Parathyroid adenoma (tissue), 2 donors: Measurements from ENCODE around the gene SH3GL3.

Source experiments
- H2AFZ ChIP-seq: fragments of 300-600 bp; sonication (generic); one replicate; pipeline ENCODE4 v1.7.0; 2017; ENCODE audit warnings: antibody characterized with exemption, mild to moderate bottlenecking
- H3K27ac ChIP-seq: fragments of 300-600 bp; sonication (generic); one replicate; pipeline ENCODE4 v1.7.0; 2017
- H3K27me3 ChIP-seq: fragments of 300-600 bp; sonication (generic); one replicate; pipeline ENCODE4 v1.7.0; 2017; ENCODE audit warnings: low read length; ENCODE audit not compliant: control insufficient read depth, insufficient read depth
- H3K36me3 ChIP-seq: fragments of 300-600 bp; sonication (generic); one replicate; pipeline ENCODE4 v1.7.0; 2017; ENCODE audit warnings: low read length; ENCODE audit not compliant: control insufficient read depth, insufficient read depth
- H3K4me1 ChIP-seq: fragments of 300-600 bp; sonication (generic); one replicate; pipeline ENCODE4 v1.7.0; 2017; ENCODE audit warnings: control low read depth
- H3K4me2 ChIP-seq: fragments of 300-600 bp; sonication (generic); one replicate; pipeline ENCODE4 v1.7.0; 2017; ENCODE audit warnings: low read length
- H3K4me3 ChIP-seq: fragments of 300-600 bp; sonication (generic); one replicate; pipeline ENCODE4 v1.7.0; 2017; ENCODE audit warnings: low read depth, low read length
- H3K79me2 ChIP-seq: fragments of 300-600 bp; sonication (generic); one replicate; pipeline ENCODE4 v1.7.0; 2017; ENCODE audit warnings: control low read depth
- H3K9ac ChIP-seq: fragments of 300-600 bp; sonication (generic); one replicate; pipeline ENCODE4 v1.7.0; 2017; ENCODE audit warnings: mild to moderate bottlenecking
- H3K9me3 ChIP-seq: fragments of 300-600 bp; sonication (generic); one replicate; pipeline ENCODE4 v1.7.0; 2017; ENCODE audit warnings: low read length; ENCODE audit not compliant: control insufficient read depth
- TF ChIP-seq, protein P1 (sequence below): fragments of 300-600 bp; sonication (generic); IDR thresholded peaks from one replicate; pipeline ENCODE4 v1.7.0; 2017; ENCODE audit warnings: antibody characterized with exemption, mild to moderate bottlenecking
- donor health status: primary hyperparathyroidism.

Gene SH3GL3

DNA sequence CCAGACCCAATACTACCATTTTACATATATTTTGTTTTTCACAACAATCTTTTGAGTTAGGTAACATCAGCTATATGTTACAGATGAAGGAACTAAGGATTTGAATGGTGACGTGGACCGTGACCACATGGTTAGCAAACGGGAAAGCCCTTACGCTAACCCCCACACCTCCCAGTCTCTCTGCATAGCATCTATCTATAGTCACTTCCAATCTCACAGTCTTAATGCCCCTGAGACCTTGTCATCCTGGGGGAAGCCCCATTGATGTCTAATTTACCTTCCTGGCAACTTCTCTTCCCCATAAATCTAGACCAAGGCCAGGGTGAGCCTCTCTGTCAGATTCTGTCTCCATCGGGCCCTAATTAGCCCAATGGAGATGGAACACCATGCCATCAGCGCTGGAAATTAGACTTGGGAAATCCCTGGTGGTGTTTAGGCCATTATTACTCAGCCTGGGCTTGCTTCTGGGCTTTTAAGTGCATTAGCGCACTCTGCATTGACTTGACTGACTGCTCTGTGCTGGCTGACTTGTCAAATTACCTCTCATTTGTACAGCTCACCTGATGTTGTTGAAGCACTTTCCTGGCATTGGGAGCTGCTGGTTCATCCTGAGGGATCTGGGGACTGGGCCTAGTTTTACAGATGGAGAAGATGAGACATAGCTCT is 34.0 kb upstream of the SH3GL3 start:
- TF ChIP-seq, protein P1, sequence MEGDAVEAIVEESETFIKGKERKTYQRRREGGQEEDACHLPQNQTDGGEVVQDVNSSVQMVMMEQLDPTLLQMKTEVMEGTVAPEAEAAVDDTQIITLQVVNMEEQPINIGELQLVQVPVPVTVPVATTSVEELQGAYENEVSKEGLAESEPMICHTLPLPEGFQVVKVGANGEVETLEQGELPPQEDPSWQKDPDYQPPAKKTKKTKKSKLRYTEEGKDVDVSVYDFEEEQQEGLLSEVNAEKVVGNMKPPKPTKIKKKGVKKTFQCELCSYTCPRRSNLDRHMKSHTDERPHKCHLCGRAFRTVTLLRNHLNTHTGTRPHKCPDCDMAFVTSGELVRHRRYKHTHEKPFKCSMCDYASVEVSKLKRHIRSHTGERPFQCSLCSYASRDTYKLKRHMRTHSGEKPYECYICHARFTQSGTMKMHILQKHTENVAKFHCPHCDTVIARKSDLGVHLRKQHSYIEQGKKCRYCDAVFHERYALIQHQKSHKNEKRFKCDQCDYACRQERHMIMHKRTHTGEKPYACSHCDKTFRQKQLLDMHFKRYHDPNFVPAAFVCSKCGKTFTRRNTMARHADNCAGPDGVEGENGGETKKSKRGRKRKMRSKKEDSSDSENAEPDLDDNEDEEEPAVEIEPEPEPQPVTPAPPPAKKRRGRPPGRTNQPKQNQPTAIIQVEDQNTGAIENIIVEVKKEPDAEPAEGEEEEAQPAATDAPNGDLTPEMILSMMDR: no peak
- Histone ChIP-seq H3K9me3 (no peaks in the 10 kb centered on the region), H3K4me2 (no peak overlapping the region), H3K27me3 (no peaks in the 10 kb centered on the region), H3K79me2 (no peaks in the 10 kb centered on the region), H3K27ac (no peak overlapping the region), H3K9ac (no peak overlapping the region), H2AFZ (no peak overlapping the region), H3K4me3 (no peak overlapping the region), H3K4me1 (no peaks in the 10 kb centered on the region), H3K36me3 (no peaks in the 10 kb centered on the region)

DNA sequence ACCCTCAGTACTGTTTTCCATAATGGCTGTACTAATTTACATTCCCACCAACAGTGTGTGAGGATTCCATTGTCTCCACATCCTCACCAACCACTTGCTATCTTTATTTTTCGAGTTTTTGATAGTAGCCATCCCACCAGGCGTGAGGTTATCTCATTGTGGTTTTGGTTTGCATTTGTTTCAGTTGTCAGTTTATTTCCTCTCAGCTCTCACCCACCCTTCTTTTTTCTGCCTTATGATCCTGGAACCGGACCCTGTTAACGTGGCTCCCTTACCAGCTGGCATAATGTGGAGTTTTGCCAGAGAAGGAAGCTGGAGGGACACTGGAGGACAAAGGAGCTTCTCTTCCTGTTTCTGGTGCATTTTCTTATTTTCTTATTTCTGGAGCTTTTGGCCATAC is 25.1 kb upstream of the SH3GL3 start:
- no peak overlapping the region for H3K4me3 ChIP-seq
- H3K9me3 ChIP-seq: no peaks in the 10 kb centered on the region
- no peaks in the 10 kb centered on the region for H3K27me3 ChIP-seq
- no peak overlapping the region for H2AFZ ChIP-seq
- no peaks in the 10 kb centered on the region for H3K79me2 ChIP-seq
- no peak overlapping the region for H3K9ac ChIP-seq
- H3K27ac ChIP-seq: no peak overlapping the region
- H3K36me3 ChIP-seq: no peaks in the 10 kb centered on the region
- H3K4me2 ChIP-seq: no peak overlapping the region
- H3K4me1 ChIP-seq: no peaks in the 10 kb centered on the region
- TF ChIP-seq, protein P1: no peak

DNA sequence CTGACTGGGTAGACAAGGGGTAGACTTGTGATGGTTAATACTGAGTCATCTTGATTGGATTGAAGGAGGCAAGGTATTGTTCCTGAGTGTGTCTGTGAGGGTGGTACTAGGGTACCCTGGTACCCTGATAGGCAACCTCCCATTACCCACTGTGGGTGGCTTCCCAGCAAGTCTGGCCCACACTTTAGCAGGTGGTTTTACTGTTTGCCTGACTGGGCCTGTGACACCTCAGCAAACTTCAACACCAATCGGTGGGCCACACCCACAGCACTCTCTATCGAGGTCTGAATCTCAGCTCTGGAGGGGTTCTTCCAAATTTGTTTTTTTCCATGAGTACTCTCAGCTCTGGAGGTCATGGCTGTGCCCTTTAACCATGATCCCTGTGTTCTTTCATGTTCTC is 24.6 kb upstream of the SH3GL3 start:
- Histone ChIP-seq H3K36me3 (no peaks in the 10 kb centered on the region), H3K4me1 (no peaks in the 10 kb centered on the region), H2AFZ (no peak overlapping the region), H3K4me2 (no peak overlapping the region), H3K4me3 (no peak overlapping the region), H3K79me2 (no peaks in the 10 kb centered on the region), H3K9me3 (no peaks in the 10 kb centered on the region), H3K27ac (no peak overlapping the region), H3K27me3 (no peaks in the 10 kb centered on the region), H3K9ac (no peak overlapping the region)
- TF ChIP-seq, protein P1: no peak

DNA sequence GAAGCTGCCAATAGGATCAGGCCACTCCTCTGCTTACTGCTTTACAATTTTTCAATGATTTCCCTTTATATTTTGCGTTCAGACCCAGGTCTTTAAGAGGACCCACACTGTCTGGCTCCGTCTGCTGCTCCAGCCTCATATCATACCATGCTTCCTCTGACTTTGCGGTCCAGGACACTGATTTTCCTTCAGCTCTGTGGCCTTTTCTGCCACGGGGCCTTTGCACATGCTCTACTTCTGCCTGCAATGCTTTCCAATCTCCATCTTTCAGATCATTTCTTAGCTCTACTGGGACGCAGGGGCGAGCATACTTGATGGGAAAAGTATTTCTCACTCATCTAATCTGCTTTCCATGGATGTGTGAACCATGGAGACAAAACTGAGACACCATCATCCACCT is 23.0 kb upstream of the SH3GL3 start:
- Histone ChIP-seq H3K4me1 (no peaks in the 10 kb centered on the region), H3K4me3 (no peak overlapping the region), H3K4me2 (no peak overlapping the region), H3K36me3 (no peaks in the 10 kb centered on the region), H3K27me3 (no peaks in the 10 kb centered on the region), H2AFZ (no peak overlapping the region), H3K9me3 (no peaks in the 10 kb centered on the region), H3K27ac (no peak overlapping the region), H3K79me2 (no peaks in the 10 kb centered on the region), H3K9ac (no peak overlapping the region)
- TF ChIP-seq, protein P1: no peak

DNA sequence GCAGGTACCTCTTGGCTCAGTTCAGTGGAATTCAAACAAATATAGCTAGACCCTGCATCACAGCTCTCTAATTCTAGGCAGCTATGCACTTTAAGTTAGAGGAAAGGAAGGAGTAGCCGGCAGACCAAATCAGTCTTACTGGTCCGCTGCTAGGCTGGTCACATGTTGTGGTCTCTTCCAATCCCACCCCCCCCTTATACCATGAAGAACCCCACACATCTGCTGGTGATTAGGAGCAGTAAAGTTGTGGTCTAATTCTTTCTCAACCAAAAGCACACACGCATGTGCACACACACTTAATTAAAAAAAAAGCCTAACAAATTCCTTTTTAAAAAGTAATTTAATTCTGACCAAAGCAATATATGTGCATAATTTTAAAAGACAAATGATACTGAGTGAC is 16.7 kb upstream of the SH3GL3 start:
- Histone ChIP-seq H3K9ac (no peak overlapping the region), H2AFZ (no peak overlapping the region), H3K27me3 (no peaks in the 10 kb centered on the region), H3K4me2 (no peak overlapping the region), H3K27ac (no peak overlapping the region), H3K9me3 (no peaks in the 10 kb centered on the region), H3K4me1 (no peaks in the 10 kb centered on the region), H3K36me3 (no peaks in the 10 kb centered on the region), H3K79me2 (no peaks in the 10 kb centered on the region), H3K4me3 (no peak overlapping the region)
- TF ChIP-seq, protein P1: no peak
